Ishikawa (cell line): ENCODE results near the gene MRM3.

ENCODE experiments used
- CEBPB ChIP-seq: IDR thresholded peaks from 2 replicates; pipeline ENCODE4 v1.6.1; 2012
- CREB1 ChIP-seq: IDR thresholded peaks from 2 replicates; pipeline ENCODE4 v1.6.1; 2012; ENCODE audit warnings: low read depth
- EGR1 ChIP-seq: IDR thresholded peaks from 2 replicates; pipeline ENCODE4 v1.6.1; 2012
- EP300 ChIP-seq: IDR thresholded peaks from 2 replicates; pipeline ENCODE4 v1.6.1; 2012; ENCODE audit warnings: borderline replicate concordance
- FOXM1 ChIP-seq: IDR thresholded peaks from 2 replicates; pipeline ENCODE4 v1.6.1; 2012; ENCODE audit warnings: low read depth, borderline replicate concordance
- MAX ChIP-seq: IDR thresholded peaks from 2 replicates; pipeline ENCODE4 v1.6.1; 2012
- NFIC ChIP-seq: IDR thresholded peaks from 2 replicates; pipeline ENCODE4 v1.6.1; 2012
- RAD21 ChIP-seq: IDR thresholded peaks from 2 replicates; pipeline ENCODE4 v1.6.1; 2012; ENCODE audit warnings: low read depth
- REST ChIP-seq: IDR thresholded peaks from 2 replicates; pipeline ENCODE4 v1.6.1; 2012; ENCODE audit warnings: low read depth, mild to moderate bottlenecking
- TAF1 ChIP-seq: IDR thresholded peaks from 2 replicates; pipeline ENCODE4 v1.6.1; 2012; ENCODE audit warnings: low read depth, mild to moderate bottlenecking
- TCF12 ChIP-seq: IDR thresholded peaks from 2 replicates; pipeline ENCODE4 v1.6.1; 2012; ENCODE audit warnings: low read depth
- TEAD4 ChIP-seq: IDR thresholded peaks from 2 replicates; pipeline ENCODE4 v1.6.1; 2012
- USF1 ChIP-seq: IDR thresholded peaks from 2 replicates; pipeline ENCODE4 v1.6.1; 2012
- YY1 ChIP-seq: IDR thresholded peaks from 2 replicates; pipeline ENCODE4 v1.6.1; 2012; ENCODE audit warnings: low read depth
- ZBTB7A ChIP-seq: IDR thresholded peaks from 2 replicates; pipeline ENCODE4 v1.6.1; 2012; ENCODE audit warnings: low read depth

MRM3 gene

GRCh38 chr17:745406-745805, 36.7 kb upstream of the MRM3 start:
- TF ChIP-seq CREB1 (no peak), MAX (no peak), EGR1 (no peak), FOXM1 (no peak), ZBTB7A (no peak), RAD21 (no peak), NFIC (no peak), EP300 (no peak), REST (no peak), YY1 (no peak), TCF12 (no peak), USF1 (no peak), CEBPB (no peak)

GRCh38 chr17:746181-746580, 36.0 kb upstream of the MRM3 start:
- no peak for TF ChIP-seq FOXM1
- no peak for TF ChIP-seq NFIC
- TF ChIP-seq RAD21, result no peak
- TF ChIP-seq USF1, result no peak
- no peak for TF ChIP-seq EP300
- TF ChIP-seq TEAD4, result no peak
- TF ChIP-seq YY1, result no peak
- TF ChIP-seq CREB1, result no peak
- TF ChIP-seq REST, result no peak
- no peak for TF ChIP-seq TCF12
- no peak for TF ChIP-seq EGR1
- no peak for TF ChIP-seq TAF1
- TF ChIP-seq MAX, result no peak
- TF ChIP-seq CEBPB, result no peak
- no peak for TF ChIP-seq ZBTB7A

GRCh38 chr17:746783-747629, 35.1 kb upstream of the MRM3 start:
- TF ChIP-seq NFIC (no peak), TCF12 (no peak), EGR1 (no peak), USF1 (no peak)

- no peak for TF ChIP-seq TAF1
- TF ChIP-seq TEAD4, result no peak
- TF ChIP-seq EP300, result no peak
- TF ChIP-seq MAX, result no peak
- no peak for TF ChIP-seq ZBTB7A
- TF ChIP-seq REST, result no peak
- TF ChIP-seq RAD21, result no peak
- TF ChIP-seq YY1, result no peak
- no peak for TF ChIP-seq USF1
- TF ChIP-seq CREB1, result no peak
- no peak for TF ChIP-seq FOXM1
- no peak for TF ChIP-seq TCF12
Measured at GRCh38 chr17:750431-751037, 31.6 kb upstream of the MRM3 start.
